ENCODE data around the gene PIP4K2A. TPM values are rescaled to one million over a fixed set of nuclear protein-coding genes. Genes with fewer than 3 reads are reported as not detected.

Gene PIP4K2A
- total RNA-seq, 4 donors from 2014 or later, result 27.3 to 52.7 (median 41.6) TPM

DNA sequence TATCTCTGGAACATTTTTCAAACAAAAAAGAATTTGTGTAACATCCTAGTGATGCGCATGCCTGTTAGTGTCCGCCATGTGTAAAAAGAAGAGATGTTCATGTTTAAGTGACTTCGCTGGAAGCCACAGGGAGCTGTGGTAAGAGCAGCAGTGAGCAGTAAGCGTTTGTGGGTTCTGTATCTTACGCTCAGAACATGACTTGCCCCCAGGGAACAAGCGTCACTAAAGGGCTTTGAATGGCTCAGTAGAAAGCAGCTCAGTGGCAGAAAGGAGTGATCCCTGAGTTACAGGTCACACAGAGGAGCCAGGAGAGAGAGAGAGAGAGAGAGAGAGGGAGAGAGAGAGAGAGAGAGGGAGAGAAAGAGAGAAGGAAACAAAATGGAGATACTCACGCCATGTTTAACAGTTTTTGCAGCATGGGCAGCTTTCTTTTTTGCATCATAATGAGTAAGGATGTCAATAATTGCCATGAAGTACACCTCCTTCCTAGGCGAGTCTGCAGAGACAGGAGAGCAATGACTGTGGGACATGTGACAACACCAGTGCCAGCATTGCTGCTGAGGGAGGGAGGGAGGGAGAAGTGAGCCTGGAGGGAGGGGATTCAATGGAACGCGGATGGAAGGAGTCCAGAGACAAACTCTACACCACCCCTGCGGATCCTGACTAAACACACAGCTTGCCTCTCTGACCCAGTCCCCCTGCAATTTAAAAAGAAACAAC, 174.6 kb downstream of the PIP4K2A start:
- TF ChIP-seq, protein P1, sequence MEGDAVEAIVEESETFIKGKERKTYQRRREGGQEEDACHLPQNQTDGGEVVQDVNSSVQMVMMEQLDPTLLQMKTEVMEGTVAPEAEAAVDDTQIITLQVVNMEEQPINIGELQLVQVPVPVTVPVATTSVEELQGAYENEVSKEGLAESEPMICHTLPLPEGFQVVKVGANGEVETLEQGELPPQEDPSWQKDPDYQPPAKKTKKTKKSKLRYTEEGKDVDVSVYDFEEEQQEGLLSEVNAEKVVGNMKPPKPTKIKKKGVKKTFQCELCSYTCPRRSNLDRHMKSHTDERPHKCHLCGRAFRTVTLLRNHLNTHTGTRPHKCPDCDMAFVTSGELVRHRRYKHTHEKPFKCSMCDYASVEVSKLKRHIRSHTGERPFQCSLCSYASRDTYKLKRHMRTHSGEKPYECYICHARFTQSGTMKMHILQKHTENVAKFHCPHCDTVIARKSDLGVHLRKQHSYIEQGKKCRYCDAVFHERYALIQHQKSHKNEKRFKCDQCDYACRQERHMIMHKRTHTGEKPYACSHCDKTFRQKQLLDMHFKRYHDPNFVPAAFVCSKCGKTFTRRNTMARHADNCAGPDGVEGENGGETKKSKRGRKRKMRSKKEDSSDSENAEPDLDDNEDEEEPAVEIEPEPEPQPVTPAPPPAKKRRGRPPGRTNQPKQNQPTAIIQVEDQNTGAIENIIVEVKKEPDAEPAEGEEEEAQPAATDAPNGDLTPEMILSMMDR (IDR thresholded peaks at IDR 0.05; ENCODE audit: low read depth), result no peak

DNA sequence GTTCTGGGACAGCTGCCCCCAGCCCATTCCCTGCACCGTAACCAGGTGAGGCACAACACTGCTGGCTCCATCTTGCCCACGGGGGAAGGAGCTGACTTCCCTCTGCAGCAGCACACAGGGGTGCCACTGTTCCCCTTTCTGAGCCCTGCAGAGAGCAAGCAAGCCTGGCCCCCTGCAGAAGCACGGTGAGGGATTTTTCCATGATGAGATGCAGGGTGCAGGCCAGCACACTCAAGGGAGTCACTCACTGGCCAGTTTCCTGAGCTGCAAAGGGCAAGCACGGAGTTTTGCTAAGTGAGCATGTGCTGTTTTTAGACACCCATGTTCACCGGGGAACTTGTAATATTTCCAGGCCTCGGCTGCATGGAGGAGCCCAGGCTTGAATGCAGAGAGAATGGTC, 176.6 kb downstream of the PIP4K2A start:
- TF ChIP-seq, protein P1 (IDR thresholded peaks at IDR 0.05; ENCODE audit: low read depth), result no peak

DNA sequence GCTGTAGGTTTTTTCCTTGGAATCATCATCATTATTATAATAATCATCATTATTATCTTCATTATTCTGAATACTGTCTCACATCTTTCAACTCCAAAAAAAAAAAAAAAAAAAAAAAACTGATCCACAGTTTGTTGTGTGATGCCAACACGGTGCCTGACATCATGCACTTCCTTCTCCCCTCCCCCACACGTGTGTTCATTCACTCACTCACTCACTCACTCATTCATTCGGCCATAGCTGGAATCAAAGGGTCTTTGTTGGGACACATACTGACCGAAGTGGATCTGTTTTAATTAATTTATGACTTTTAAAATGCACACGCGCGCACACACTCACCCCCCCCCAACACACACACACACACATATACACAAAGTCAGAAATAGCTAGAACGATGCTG, 177.8 kb downstream of the PIP4K2A start:
- TF ChIP-seq, protein P1 (IDR thresholded peaks at IDR 0.05; ENCODE audit: low read depth), result no peak

DNA sequence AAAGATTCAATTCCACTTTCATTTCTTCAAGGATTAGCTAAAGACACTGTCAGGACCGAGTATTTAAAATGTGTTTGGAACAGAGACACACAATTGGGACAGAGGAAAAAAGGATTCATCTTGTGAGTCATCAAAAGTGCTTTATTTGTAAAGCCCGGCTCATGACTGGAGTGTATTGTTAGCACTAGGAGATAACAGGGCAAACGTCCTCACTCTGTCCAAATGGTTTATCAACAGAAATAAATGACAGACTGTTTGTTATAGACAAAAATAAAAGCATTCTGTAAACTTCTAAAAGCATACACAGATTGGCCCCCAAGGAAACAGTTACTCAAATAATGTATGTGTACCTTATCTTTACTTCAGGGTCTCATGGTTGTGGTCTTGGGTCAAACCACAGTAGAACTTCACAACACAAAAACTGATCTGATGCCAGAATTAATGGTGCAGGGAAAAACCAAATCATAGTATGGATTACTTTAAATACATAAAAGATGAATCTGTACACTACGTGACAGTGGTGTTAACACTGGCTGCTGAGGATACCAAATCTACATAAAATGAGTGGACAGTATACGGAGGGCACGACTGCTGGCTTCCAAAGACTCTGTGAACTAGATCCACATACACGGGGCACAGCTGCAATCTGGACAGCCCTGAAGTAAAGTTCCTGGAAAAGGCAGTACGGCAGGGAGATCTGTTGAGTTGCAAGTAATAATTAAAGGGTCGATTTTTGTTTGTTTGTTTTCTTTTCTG, 179.4 kb downstream of the PIP4K2A start:
- TF ChIP-seq, protein P1 (IDR thresholded peaks at IDR 0.05; ENCODE audit: low read depth), result no peak

DNA sequence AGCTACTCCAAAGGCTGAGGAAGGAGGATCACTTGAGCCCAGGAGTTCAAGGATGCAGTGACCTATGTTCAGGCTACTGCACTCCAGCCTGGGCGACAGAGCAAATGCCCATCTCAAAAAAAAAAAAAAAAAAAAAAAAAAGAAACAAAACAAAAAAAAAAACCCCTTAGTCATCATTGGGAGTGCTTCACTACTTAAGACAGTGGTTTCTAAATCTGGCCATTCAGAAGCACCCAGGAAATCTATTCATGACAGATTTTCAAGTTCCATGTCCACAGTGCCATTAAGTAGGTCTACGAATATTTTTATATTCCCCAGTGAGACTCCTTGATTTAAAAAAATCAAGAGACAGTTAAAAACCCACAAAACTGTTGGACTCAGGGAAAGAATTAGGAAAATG, 182.9 kb downstream of the PIP4K2A start:
- TF ChIP-seq, protein P1 (IDR thresholded peaks at IDR 0.05; ENCODE audit: low read depth), result no peak

DNA sequence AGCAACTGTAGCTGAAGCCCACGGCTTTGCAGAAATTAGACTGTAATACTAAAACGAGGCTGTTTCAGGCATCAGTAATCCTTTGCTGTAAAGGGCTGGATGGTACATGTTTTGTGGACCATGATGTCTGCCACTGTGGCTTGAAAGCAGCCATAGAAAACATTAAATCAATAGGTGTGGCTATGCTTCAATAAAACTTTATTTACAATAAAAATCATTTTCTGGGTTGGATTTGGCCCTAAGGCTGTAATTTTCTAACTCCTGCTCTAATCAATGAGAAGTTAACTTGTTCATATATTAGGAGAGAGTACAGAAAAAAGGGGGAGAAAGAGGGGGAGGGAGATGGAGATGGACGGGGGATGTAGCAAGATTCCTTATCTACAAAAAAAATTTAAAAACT, 183.4 kb downstream of the PIP4K2A start:
- TF ChIP-seq, protein P1 (IDR thresholded peaks at IDR 0.05; ENCODE audit: low read depth), result no peak

DNA sequence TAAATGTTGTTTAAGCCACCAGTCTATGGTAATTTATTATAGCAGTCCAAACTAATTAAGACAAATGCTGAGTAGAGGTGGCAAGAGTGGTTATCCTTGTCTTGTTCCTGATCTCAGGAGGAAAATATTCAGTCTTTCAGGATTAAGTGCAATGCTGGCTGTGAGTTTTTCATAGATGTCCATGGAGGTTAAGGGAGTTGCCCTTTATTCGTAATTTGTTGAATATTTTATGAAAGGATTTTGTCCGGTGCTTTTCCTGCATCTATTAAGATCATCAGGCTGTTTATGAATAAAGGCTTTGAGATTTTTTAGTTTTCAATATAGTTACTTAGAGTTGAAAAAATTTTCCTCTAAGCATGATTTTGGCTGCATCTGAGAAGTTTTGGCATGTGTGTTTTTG, 186.9 kb downstream of the PIP4K2A start:
- TF ChIP-seq, protein P1 (IDR thresholded peaks at IDR 0.05; ENCODE audit: low read depth), result no peak

Data from subcutaneous adipose tissue (tissue), 4 donors.